GM12878 (cell line): Measurements from ENCODE around the gene CD86. TPM values are rescaled to one million over a fixed set of nuclear protein-coding genes. Genes with fewer than 3 reads are reported as not detected.
A peak's percentile ranks its signal among the peaks of the same experiment; 100 is the strongest.

Source experiments
- CEBPB ChIP-seq, 2 experiments: fragments of 150-350 bp in 1 of 2; IDR thresholded peaks; 2 replicates each; pipeline ENCODE4 v1.6.1; 2012 to 2014; ENCODE audit warnings: low read depth in 2 of 2, low read length in 2 of 2, borderline replicate concordance in 1 of 2, inconsistent platforms in 1 of 2
- CEBPZ ChIP-seq: fragments of 150-350 bp; IDR thresholded peaks from 2 replicates; pipeline ENCODE4 v1.6.1; 2016; ENCODE audit warnings: low read depth, low read length
- CREM ChIP-seq: IDR thresholded peaks from 2 replicates; pipeline ENCODE4 v1.6.1; 2014; ENCODE audit warnings: antibody characterized with exemption, low read depth
- E4F1 ChIP-seq: fragments of 450-650 bp; IDR thresholded peaks from 2 replicates; pipeline ENCODE4 v1.6.1; 2018; ENCODE audit warnings: borderline replicate concordance, mild to moderate bottlenecking; ENCODE audit not compliant: partially characterized antibody
- HDGF ChIP-seq: fragments of 450-650 bp; IDR thresholded peaks from 2 replicates; pipeline ENCODE4 v1.6.1; 2016; ENCODE audit warnings: antibody characterized with exemption
- MTA2 ChIP-seq: fragments of 450-650 bp; IDR thresholded peaks from 2 replicates; pipeline ENCODE4 v1.6.1; 2016; ENCODE audit warnings: low read depth, mild to moderate bottlenecking, moderate library complexity
- NFXL1 ChIP-seq: fragments of 450-650 bp; IDR thresholded peaks from 2 replicates; pipeline ENCODE4 v1.6.1; 2017; ENCODE audit warnings: antibody characterized with exemption, mild to moderate bottlenecking, borderline replicate concordance
- NFYB ChIP-seq: IDR thresholded peaks from 2 replicates; pipeline ENCODE4 v1.6.1; 2011; ENCODE audit warnings: low read depth, mild to moderate bottlenecking, low read length, improper control_type of control experiment, moderate library complexity; ENCODE audit not compliant: insufficient read depth
- NKRF ChIP-seq: fragments of 450-650 bp; conservative IDR thresholded peaks from 2 replicates; pipeline ENCODE4 v1.6.1; 2017; ENCODE audit warnings: mild to moderate bottlenecking, moderate library complexity
- RELA ChIP-seq: fragments of 450-650 bp; IDR thresholded peaks from 2 replicates; pipeline ENCODE4 v1.8.0; 2014; ENCODE audit warnings: borderline replicate concordance; ENCODE audit not compliant: partially characterized antibody
- SMC3 ChIP-seq: IDR thresholded peaks from 2 replicates; pipeline ENCODE4 v1.6.1; 2011; ENCODE audit warnings: low read length, improper control_type of control experiment, borderline replicate concordance
- SUZ12 ChIP-seq: fragments of 200-600 bp; sonication (generic); IDR thresholded peaks from one replicate; pipeline ENCODE4 v1.6.1; 2018; ENCODE audit warnings: antibody characterized with exemption, mild to moderate bottlenecking; ENCODE audit not compliant: unreplicated experiment
- WRNIP1 ChIP-seq: IDR thresholded peaks from 2 replicates; pipeline ENCODE4 v1.6.1; 2011; ENCODE audit warnings: low read depth, low read length, improper control_type of control experiment, borderline replicate concordance
- polyA plus RNA-seq, 11 experiments: library from polyadenylated mRNA; depleted of rRNA in 4 of 11; unstranded in 6 of 11; stranded (reverse) in 5 of 11; fragments of >200 nt; fragmentation: Nextera tagmentation in 4 of 11; fragmentation: Illumina TruSeq in 1 of 11; extraction: Ambion mirVana in 4 of 11; extraction: Trizol in 1 of 11; gene quantifications; 1 replicate in 1 of 11; 2 replicates in 10 of 11; pipeline versions ENCODE4 v1.2.1 to v1.2.3, GENCODE V29; 2011 to 2016; ENCODE audit warnings: inconsistent platforms in 2 of 11, missing spikeins in 2 of 11, low read depth in 1 of 11
- total RNA-seq, 4 experiments: library from RNA; depleted of rRNA in 3 of 4; stranded (reverse); fragments of >200 nt in 3 of 4; fragmentation: Illumina TruSeq in 1 of 4; extraction: Trizol in 1 of 4; gene quantifications; 2 replicates each; pipeline versions ENCODE4 v1.2.1 to v1.2.3, GENCODE V29; 2013 to 2021
- TF ChIP-seq, protein P1 (sequence below): fragments of 450-650 bp; IDR thresholded peaks from 2 replicates; pipeline ENCODE4 v1.6.1; 2016; ENCODE audit warnings: mild to moderate bottlenecking

CD86 gene
- total and polyA plus RNA-seq, 10 of the 15 experiments (the other 5 are each of a cell fraction or from before 2014, with no cell fraction given): 40.9 to 100 (median 55.5) TPM

DNA sequence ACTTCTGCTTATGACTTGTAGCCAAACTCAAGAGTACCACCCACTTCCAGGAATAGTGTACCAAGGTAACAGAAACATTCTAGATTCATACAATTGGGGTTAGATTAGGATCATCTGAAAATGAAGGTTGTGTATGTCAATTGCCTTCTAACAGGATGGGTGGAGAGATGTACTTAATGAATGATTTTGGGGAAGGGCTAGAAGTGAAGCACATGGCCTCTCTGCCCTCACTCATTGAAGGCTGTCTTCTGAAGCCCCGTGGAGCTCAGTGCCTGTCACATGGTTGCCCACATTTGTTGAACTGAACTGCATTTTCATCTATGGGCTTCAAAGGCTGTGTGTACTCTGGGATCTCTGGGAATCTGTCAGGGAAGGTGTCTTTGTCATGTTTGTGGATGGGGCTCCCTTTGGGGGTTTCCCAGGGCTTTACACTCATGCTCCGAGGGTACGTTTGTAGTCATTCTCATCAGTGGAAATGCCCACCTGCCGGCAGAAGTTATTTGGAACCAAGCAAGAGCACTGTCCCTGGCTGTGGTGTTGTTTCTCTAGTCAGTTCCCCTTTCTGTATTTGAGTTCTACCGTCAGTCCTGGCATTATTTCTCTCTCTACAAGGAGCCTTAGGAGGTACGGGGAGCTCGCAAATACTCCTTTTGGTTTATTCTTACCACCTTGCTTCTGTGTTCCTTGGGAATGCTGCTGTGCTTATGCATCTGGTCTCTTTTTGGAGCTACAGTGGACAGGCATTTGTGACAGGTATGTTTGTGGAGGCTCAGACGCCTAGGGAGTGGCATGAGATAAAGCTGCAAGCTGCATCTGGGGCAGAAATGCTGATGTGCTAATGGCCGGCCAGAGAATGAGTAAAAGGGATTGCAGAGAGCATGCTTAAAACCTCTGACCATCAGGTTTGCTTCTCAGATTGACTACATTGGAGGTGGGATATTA lies 22.4 kb downstream of the CD86 start (continued):
- TF ChIP-seq NFYB (no peak), HDGF (no peak; the same call in 1 of the 2 replicates), SMC3 (0 out of 2 replicates have a peak, but pooled peaks have one; percentile 3), NKRF (peak; percentile 24; the same call in 1 of the 2 replicates), RELA (no peak), CEBPZ (no peak), MTA2 (no peak), SUZ12 (no peak), E4F1 (no peak), CREM (peak; percentile 36; the same call in 1 of the 2 replicates), CEBPB (IDR thresholded peaks at IDR 0.05; ENCODE audit: borderline replicate concordance in 1 of 2, low read depth in 2 of 2, low read length in 2 of 2) (0 out of 4 replicates have a peak, but pooled peaks of 1 of the 2 experiments have one; percentile 21), NFXL1 (no peak), WRNIP1 (0 out of 2 replicates have a peak, but pooled peaks have one; percentile 19)
- TF ChIP-seq, protein P1, sequence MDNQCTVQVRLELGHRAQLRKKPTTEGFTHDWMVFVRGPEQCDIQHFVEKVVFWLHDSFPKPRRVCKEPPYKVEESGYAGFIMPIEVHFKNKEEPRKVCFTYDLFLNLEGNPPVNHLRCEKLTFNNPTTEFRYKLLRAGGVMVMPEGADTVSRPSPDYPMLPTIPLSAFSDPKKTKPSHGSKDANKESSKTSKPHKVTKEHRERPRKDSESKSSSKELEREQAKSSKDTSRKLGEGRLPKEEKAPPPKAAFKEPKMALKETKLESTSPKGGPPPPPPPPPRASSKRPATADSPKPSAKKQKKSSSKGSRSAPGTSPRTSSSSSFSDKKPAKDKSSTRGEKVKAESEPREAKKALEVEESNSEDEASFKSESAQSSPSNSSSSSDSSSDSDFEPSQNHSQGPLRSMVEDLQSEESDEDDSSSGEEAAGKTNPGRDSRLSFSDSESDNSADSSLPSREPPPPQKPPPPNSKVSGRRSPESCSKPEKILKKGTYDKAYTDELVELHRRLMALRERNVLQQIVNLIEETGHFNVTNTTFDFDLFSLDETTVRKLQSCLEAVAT: no peak; the same call in 1 of the 2 replicates
- TF ChIP-seq, all 136 proteins: peak for 42
